Esophagus muscularis mucosa (tissue), 4 donors: ENCODE results near the gene IL17REL. TPM values are rescaled to one million over a fixed set of nuclear protein-coding genes. Genes with fewer than 3 reads are reported as not detected.

Experiments
- DNase-seq: peaks from one replicate; pipeline ENCODE4 v3.0.0-alpha.2; 2017; ENCODE audit errors: extremely low spot score
- H3K27ac ChIP-seq, 4 donors: fragments of 200-600 bp; sonication (generic); replicated peaks in 1 of 4; 1 replicate in 3 of 4; 2 replicates in 1 of 4; pipeline ENCODE4 v1.5.1; 2016 to 2019; ENCODE audit warnings: mild to moderate bottlenecking in 1 of 4
- H3K27me3 ChIP-seq, 4 donors: fragments of 200-600 bp; sonication (generic); one replicate each; pipeline versions ENCODE4 v1.5.1 to v1.6.0; 2016 to 2019
- H3K36me3 ChIP-seq, 4 donors: fragments of 200-600 bp; sonication (generic); one replicate each; pipeline ENCODE4 v1.5.1; 2016 to 2019
- H3K4me1 ChIP-seq, 4 donors: fragments of 200-600 bp; sonication (generic); one replicate each; pipeline ENCODE4 v1.5.1; 2016 to 2019
- H3K4me3 ChIP-seq, 4 donors: fragments of 200-600 bp; sonication (generic); 1 replicate in 2 of 4; 2 replicates in 2 of 4; pipeline ENCODE4 v1.5.1; 2016 to 2019; ENCODE audit warnings: mild to moderate bottlenecking in 4 of 4, moderate library complexity in 1 of 4
- H3K9me3 ChIP-seq, 4 donors: fragments of 200-600 bp; sonication (generic); 1 replicate in 3 of 4; 2 replicates in 1 of 4; pipeline ENCODE4 v1.5.1; 2016 to 2019
- CTCF ChIP-seq, 3 experiments: fragments of 200-600 bp in 2 of 3; fragments of 450-650 bp in 1 of 3; sonication (generic) in 2 of 3; IDR thresholded peaks; one replicate each; pipeline ENCODE4 v1.5.1; 2017 to 2019; ENCODE audit warnings: antibody characterized with exemption in 3 of 3, mild to moderate bottlenecking in 2 of 3, moderate library complexity in 1 of 3
- EP300 ChIP-seq: sonication (generic); formaldehyde crosslinking; IDR thresholded peaks from one replicate; pipeline ENCODE4 v1.6.1; 2017; ENCODE audit warnings: antibody characterized with exemption
- POLR2A ChIP-seq: fragments of 450-650 bp; IDR thresholded peaks from one replicate; pipeline ENCODE4 v1.6.1; 2017; ENCODE audit warnings: antibody characterized with exemption, moderate library complexity, mild to moderate bottlenecking, low read depth
- POLR2AphosphoS5 ChIP-seq, 2 donors: sonication (generic); formaldehyde crosslinking; IDR thresholded peaks; one replicate each; pipeline ENCODE4 v1.6.1; 2017; ENCODE audit warnings: antibody characterized with exemption in 2 of 2
- WGBS: methylation state at CpG from one replicate; pipeline ENCODE4 v1.1.5; 2018; 5-methylcytosine and 5-hydroxymethylcytosine counted together
- intact Hi-C: fragments of 100-400 bp; cut with DNase I; formaldehyde crosslinking; loops from one replicate; pipeline ENCODE4 v1.15.1; 2023
- total RNA-seq, 4 donors: library from RNA; depleted of rRNA; stranded (reverse); fragments of >200 nt; gene quantifications; one replicate each; pipeline versions ENCODE4 v1.1.0 to v1.2.1, GENCODE V29; 2016

Gene IL17REL
- total RNA-seq, 4 donors from 2014 or later = not detected

GRCh38 chr22:50045211-50046018 lies 32.9 kb upstream of the IL17REL start:
- Histone ChIP-seq H3K36me3 (no peaks in the 10 kb centered on the region), H3K9me3 (no peaks in the 10 kb centered on the region), H3K27ac (no peak overlapping the region), H3K4me1 (no peaks in the 10 kb centered on the region), H3K27me3 (peaks cover 0 to 90% (median 5%) of the 10 kb centered on the region in 4 donors), H3K4me3 (no peak overlapping the region)
- WGBS = 71% methylated on average over 20 of the region's 35 CpGs
- TF ChIP-seq CTCF (IDR thresholded peaks at IDR 0.05) = no peak
- no peak for TF ChIP-seq EP300
- no peak for TF ChIP-seq POLR2AphosphoS5 (IDR thresholded peaks at IDR 0.05)
- TF ChIP-seq POLR2A = no peak
- intact Hi-C loops = no loop called here
- no peak for DNase-seq

- WGBS = 70% methylated on average over 25 of the region's 30 CpGs
These were observed 32.0 kb upstream of the IL17REL start for GRCh38 chr22:50044485-50045118.

GRCh38 chr22:50041361-50042065 lies 28.9 kb upstream of the IL17REL start:
- Histone ChIP-seq H3K9me3 (peaks cover 0 to 12% (median 7%) of the 10 kb centered on the region in 4 donors), H3K27me3 (peaks cover 0 to 71% (median 5%) of the 10 kb centered on the region in 4 donors), H3K4me3 (no peak overlapping the region), H3K27ac (no peak overlapping the region), H3K36me3 (no peaks in the 10 kb centered on the region), H3K4me1 (no peaks in the 10 kb centered on the region)
- no peak for DNase-seq
- WGBS = 87% methylated on average over 12 of the region's 17 CpGs
- TF ChIP-seq POLR2A (no peak), CTCF (IDR thresholded peaks at IDR 0.05) (no peak), POLR2AphosphoS5 (IDR thresholded peaks at IDR 0.05) (no peak), EP300 (no peak)
- intact Hi-C loops = no loop called here

More at GRCh38 chr22:50044485-50045118, 32.0 kb upstream of the IL17REL start:
- no peak for TF ChIP-seq EP300
- TF ChIP-seq CTCF (IDR thresholded peaks at IDR 0.05) = no peak
- no peak for TF ChIP-seq POLR2AphosphoS5 (IDR thresholded peaks at IDR 0.05)
- TF ChIP-seq POLR2A = no peak
- no peak for DNase-seq
- no peaks in the 10 kb centered on the region for H3K36me3 ChIP-seq
- H3K4me3 ChIP-seq = no peak overlapping the region
- H3K4me1 ChIP-seq = no peaks in the 10 kb centered on the region
- H3K9me3 ChIP-seq = no peaks in the 10 kb centered on the region
- intact Hi-C loops = no loop called here
- no peak overlapping the region for H3K27ac ChIP-seq
- peaks cover 0 to 94% (median 5%) of the 10 kb centered on the region in 4 donors for H3K27me3 ChIP-seq

- intact Hi-C loops = no loop called here
- no peaks in the 10 kb centered on the region for H3K36me3 ChIP-seq
- DNase-seq = no peak
- H3K4me3 ChIP-seq = no peak overlapping the region
- WGBS = 88% methylated on average over 6 of the region's 7 CpGs
- TF ChIP-seq EP300 (no peak), POLR2AphosphoS5 (IDR thresholded peaks at IDR 0.05) (no peak), CTCF (IDR thresholded peaks at IDR 0.05) (no peak), POLR2A (no peak)
- H3K9me3 ChIP-seq = peaks cover 0 to 12% (median 7%) of the 10 kb centered on the region in 4 donors
- no peaks in the 10 kb centered on the region for H3K4me1 ChIP-seq
- H3K27me3 ChIP-seq = peaks cover 0 to 67% (median 5%) of the 10 kb centered on the region in 4 donors
- H3K27ac ChIP-seq = no peak overlapping the region
These were observed 28.2 kb upstream of the IL17REL start for GRCh38 chr22:50040717-50041116.
